Measurements from ENCODE around the gene PLA2G2A. TPM values are rescaled to one million over a fixed set of nuclear protein-coding genes. Genes with fewer than 3 reads are reported as not detected.

PLA2G2A gene
- total and polyA plus RNA-seq, 10 of the 15 experiments (the other 5 are each of a cell fraction or from before 2014, with no cell fraction given): 0.36 TPM; not detected in 9

DNA sequence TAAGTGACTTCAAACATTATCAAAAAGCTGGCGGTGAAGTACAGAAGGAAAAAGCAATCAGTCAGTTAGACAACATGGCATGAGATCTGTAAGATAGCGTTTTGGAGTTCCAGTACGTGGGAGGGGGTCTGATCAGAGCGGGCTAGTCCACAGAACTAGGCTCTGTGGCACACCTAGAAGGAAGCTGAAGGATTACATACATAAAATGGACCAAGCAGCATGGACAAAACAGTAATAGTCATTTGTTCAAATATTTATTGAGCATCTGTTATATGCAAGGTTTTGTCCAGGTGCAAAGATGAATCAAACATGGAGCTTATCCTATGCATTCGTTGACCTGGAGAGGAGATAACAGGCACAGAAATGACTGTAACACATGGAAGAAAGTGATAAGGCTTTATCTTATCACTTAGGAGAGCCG lies 33.1 kb downstream of the PLA2G2A start:
- H3K9ac ChIP-seq (ENCODE audit: control insufficient read depth, insufficient read depth, low read length): no peak overlapping the region
- no peaks in the 10 kb centered on the region for H3K9me3 ChIP-seq (replicated peaks; ENCODE audit: control insufficient read depth, insufficient read depth, low read length)
- ATAC-seq (no peak), DNase-seq (ENCODE audit: low read depth, low spot score) (no peak), FAIRE-seq (no peak)
- ChIA-PET RAD21 (ENCODE audit: unreplicated experiment) (no interaction called here), CTCF (interaction anchor here (0.7 to 0.8 kb wide), 2 partner anchors 22 to 415 kb away, joined by 3 to 6 read pairs; no protein-coding TSS in a partner anchor), POLR2A (no interaction called here), SMC1A (ENCODE audit: uncharacterized antibody, unreplicated experiment) (no interaction called here)
- no peak overlapping the region for H3K4me2 ChIP-seq (ENCODE audit: control insufficient read depth, insufficient read depth)
- H3K4me3 ChIP-seq: no peak overlapping the region
- no peaks in the 10 kb centered on the region for H3K4me1 ChIP-seq (ENCODE audit: control insufficient read depth, insufficient read depth, low read length)
- no peak overlapping the region for H2AFZ ChIP-seq (ENCODE audit: control insufficient read depth, low read depth, low read length)
- no TSS peak for BruUV-seq (replicated peaks)
- H3K27ac ChIP-seq (ENCODE audit: control insufficient read depth, insufficient read depth): no peak overlapping the region
- 28% methylated on average over 6 of the region's 6 CpGs for WGBS (ENCODE audit: insufficient coverage, insufficient replicate concordance, low lambda C conversion rate, missing lambda C conversion rate)
- intact Hi-C loops (cut with micrococcal nuclease; ENCODE audit: unreplicated experiment) (no loop called here), in situ Hi-C loops (cut with MboI) (no loop called here)
- no peaks in the 10 kb centered on the region for H3K36me3 ChIP-seq (ENCODE audit: control insufficient read depth in 2 of 2, insufficient read depth in 2 of 2, low read length in 1 of 2)
- H4K20me1 ChIP-seq (ENCODE audit: control insufficient read depth, insufficient read depth): no peaks in the 10 kb centered on the region
- no peaks in the 10 kb centered on the region for H3K79me2 ChIP-seq (ENCODE audit: control insufficient read depth, insufficient read depth, low read length)
- H3K27me3 ChIP-seq (replicated peaks in 1 of 2; ENCODE audit: control insufficient read depth in 2 of 2, insufficient read depth in 2 of 2, low read length in 1 of 2): no peaks in the 10 kb centered on the region; a peak in 1 of 4 replicates
- no peak for TF ChIP-seq SUPT20H (IDR thresholded peaks at IDR 0.05; ENCODE audit: borderline replicate concordance, control insufficient read depth, low read depth, low read length)

DNA sequence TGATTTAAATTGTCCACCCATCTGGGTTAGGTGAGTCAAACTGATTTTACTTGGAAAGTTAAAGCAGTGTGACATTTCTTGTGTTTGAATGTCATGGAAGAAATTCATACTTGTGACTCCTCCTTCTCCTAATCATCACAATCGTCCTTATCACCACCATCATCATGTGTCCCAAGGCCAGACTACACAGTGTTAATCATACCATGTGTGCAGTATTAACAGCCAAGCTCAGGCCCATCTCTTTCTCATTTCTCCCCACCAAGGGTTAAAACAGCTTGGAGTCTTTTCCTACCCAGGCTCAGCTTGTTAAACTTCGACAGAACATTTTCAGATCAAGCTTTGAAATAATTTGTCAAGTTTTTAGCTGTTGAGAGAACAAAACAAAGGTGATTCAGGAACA lies 33.5 kb downstream of the PLA2G2A start:
- ATAC-seq (no peak), FAIRE-seq (no peak), DNase-seq (ENCODE audit: low read depth, low spot score) (no peak)
- SMC1A ChIA-PET (ENCODE audit: uncharacterized antibody, unreplicated experiment): no interaction called here
- H4K20me1 ChIP-seq (ENCODE audit: control insufficient read depth, insufficient read depth): no peaks in the 10 kb centered on the region
- RAD21 ChIA-PET (ENCODE audit: unreplicated experiment): no interaction called here
- 0% methylated on average over 2 of the region's 2 CpGs for WGBS (ENCODE audit: insufficient coverage, insufficient replicate concordance, low lambda C conversion rate, missing lambda C conversion rate)
- POLR2A ChIA-PET: no interaction called here
- no peak overlapping the region for H3K27ac ChIP-seq (ENCODE audit: control insufficient read depth, insufficient read depth)
- H2AFZ ChIP-seq (ENCODE audit: control insufficient read depth, low read depth, low read length): no peak overlapping the region
- in situ Hi-C loops (cut with MboI): no loop called here
- intact Hi-C loops (cut with micrococcal nuclease; ENCODE audit: unreplicated experiment): no loop called here
- H3K4me1 ChIP-seq (ENCODE audit: control insufficient read depth, insufficient read depth, low read length): no peaks in the 10 kb centered on the region
- no peaks in the 10 kb centered on the region for H3K9me3 ChIP-seq (replicated peaks; ENCODE audit: control insufficient read depth, insufficient read depth, low read length)
- no peaks in the 10 kb centered on the region; a peak in 1 of 4 replicates for H3K27me3 ChIP-seq (replicated peaks in 1 of 2; ENCODE audit: control insufficient read depth in 2 of 2, insufficient read depth in 2 of 2, low read length in 1 of 2)
- no peak overlapping the region for H3K4me3 ChIP-seq
- TF ChIP-seq KDM1A (IDR thresholded peaks at IDR 0.05; ENCODE audit: borderline replicate concordance): no peak
- TF ChIP-seq ZNF217 (IDR thresholded peaks at IDR 0.05): no peak
- TF ChIP-seq NR2F1 (conservative IDR thresholded peaks at IDR 0.05): no peak
- TF ChIP-seq RBBP5 (conservative IDR thresholded peaks at IDR 0.05): no peak
- TF ChIP-seq E2F8 (IDR thresholded peaks at IDR 0.05; ENCODE audit: low read depth, partially characterized antibody): no peak
- no peak for TF ChIP-seq KLF5 (IDR thresholded peaks at IDR 0.05; ENCODE audit: partially characterized antibody)
- TF ChIP-seq SIX5 (IDR thresholded peaks at IDR 0.05; ENCODE audit: low read depth, low read length, severe bottlenecking): no peak
- no peak for TF ChIP-seq PAX8 (IDR thresholded peaks at IDR 0.05)
- TF ChIP-seq CHD1 (IDR thresholded peaks at IDR 0.05; ENCODE audit: low read depth, low read length): no peak
- TF ChIP-seq RAD51 (IDR thresholded peaks at IDR 0.05): no peak
- no peak for TF ChIP-seq BRCA1 (IDR thresholded peaks at IDR 0.05; ENCODE audit: low read depth, low read length)
- no peak for TF ChIP-seq IRF4 (IDR thresholded peaks at IDR 0.05; ENCODE audit: low read depth, low read length)
- no peak for TF ChIP-seq IRF3 (IDR thresholded peaks at IDR 0.05)
- TF ChIP-seq ZSCAN29 (IDR thresholded peaks at IDR 0.05): no peak
- TF ChIP-seq SP1 (IDR thresholded peaks at IDR 0.05; ENCODE audit: low read depth, low read length): no peak
- TF ChIP-seq EED (IDR thresholded peaks at IDR 0.05; ENCODE audit: low read depth): no peak
- H3K9ac ChIP-seq (ENCODE audit: control insufficient read depth, insufficient read depth, low read length): no peak overlapping the region
- no TSS peak for BruUV-seq (replicated peaks)
- no peaks in the 10 kb centered on the region for H3K36me3 ChIP-seq (ENCODE audit: control insufficient read depth in 2 of 2, insufficient read depth in 2 of 2, low read length in 1 of 2)
- no peak overlapping the region for H3K4me2 ChIP-seq (ENCODE audit: control insufficient read depth, insufficient read depth)
- H3K79me2 ChIP-seq (ENCODE audit: control insufficient read depth, insufficient read depth, low read length): no peaks in the 10 kb centered on the region
- CTCF ChIA-PET: interaction anchor here (0.7 to 0.8 kb wide), 2 partner anchors 21 to 415 kb away, joined by 3 to 6 read pairs; no protein-coding TSS in a partner anchor

Measured in GM12878 (cell line).